HK-2 (cell line): ENCODE measurements around the gene ASB3.
"Not testable (repeated sequence)": the region's sequence is repeated elsewhere in the genome, so short reads cannot be mapped to it uniquely, and the experiment has no call there.

Experiments
- DNase-seq: peaks from one replicate; pipeline ENCODE4 v3.0.0-alpha.2; 2018; ENCODE audit not compliant: unreplicated experiment

Gene ASB3

GRCh38 chr2:53740170-53740569, 46.6 kb downstream of the ASB3 start:
- no peak for DNase-seq

GRCh38 chr2:53739032-53739431, 47.7 kb downstream of the ASB3 start:
- DNase-seq = no peak

- DNase-seq = no peak
Measured at GRCh38 chr2:53737091-53737490, 49.7 kb downstream of the ASB3 start.

GRCh38 chr2:53729143-53729762, 57.5 kb downstream of the ASB3 start:
- DNase-seq = no peak

GRCh38 chr2:53727921-53728320, 58.8 kb downstream of the ASB3 start:
- DNase-seq = no peak

- no peak for DNase-seq
Measured at GRCh38 chr2:53725662-53726061, 61.1 kb downstream of the ASB3 start.

- DNase-seq = no peak
Measured at GRCh38 chr2:53724536-53724935, 62.2 kb downstream of the ASB3 start.

- DNase-seq = not testable (repeated sequence)
Measured at GRCh38 chr2:53720944-53721343, 65.8 kb downstream of the ASB3 start.

GRCh38 chr2:53715568-53715967, 71.2 kb downstream of the ASB3 start:
- DNase-seq = no peak

GRCh38 chr2:53711271-53711780, 75.4 kb downstream of the ASB3 start:
- DNase-seq = no peak

- DNase-seq = no peak
Measured at GRCh38 chr2:53708988-53709387, 77.8 kb downstream of the ASB3 start.

- DNase-seq = no peak
Measured at GRCh38 chr2:53701221-53701620, 85.5 kb downstream of the ASB3 start.

- no peak for DNase-seq
Measured at GRCh38 chr2:53697686-53698085, 89.1 kb downstream of the ASB3 start.

GRCh38 chr2:53697092-53697491, 89.7 kb downstream of the ASB3 start:
- no peak for DNase-seq

GRCh38 chr2:53695575-53695974, 91.2 kb downstream of the ASB3 start:
- DNase-seq = no peak

- no peak for DNase-seq
Measured at GRCh38 chr2:53694096-53694771, 92.5 kb downstream of the ASB3 start.

- DNase-seq = no peak
Measured at GRCh38 chr2:53690876-53691275, 95.9 kb downstream of the ASB3 start.

GRCh38 chr2:53672881-53673522, 113.8 kb downstream of the ASB3 start:
- DNase-seq = no peak

GRCh38 chr2:53670331-53670730, 116.4 kb downstream of the ASB3 start:
- no peak for DNase-seq

- no peak for DNase-seq
Measured at GRCh38 chr2:53668624-53669026, 118.1 kb downstream of the ASB3 start.

- DNase-seq = not testable (repeated sequence)
Measured at GRCh38 chr2:53667130-53667529, 119.6 kb downstream of the ASB3 start.

- DNase-seq = no peak
Measured at GRCh38 chr2:53660886-53661285, 125.9 kb downstream of the ASB3 start.

GRCh38 chr2:53658474-53658873, 128.3 kb downstream of the ASB3 start:
- not testable (repeated sequence) for DNase-seq
